Raji (cell line): ENCODE data around the gene MCTP1.

ENCODE experiments used
- POLR2A ChIP-seq: IDR thresholded peaks from 2 replicates; pipeline ENCODE4 v1.6.1; 2011; ENCODE audit warnings: low read depth, low read length, control low read depth; ENCODE audit not compliant: insufficient read depth

Gene MCTP1

DNA sequence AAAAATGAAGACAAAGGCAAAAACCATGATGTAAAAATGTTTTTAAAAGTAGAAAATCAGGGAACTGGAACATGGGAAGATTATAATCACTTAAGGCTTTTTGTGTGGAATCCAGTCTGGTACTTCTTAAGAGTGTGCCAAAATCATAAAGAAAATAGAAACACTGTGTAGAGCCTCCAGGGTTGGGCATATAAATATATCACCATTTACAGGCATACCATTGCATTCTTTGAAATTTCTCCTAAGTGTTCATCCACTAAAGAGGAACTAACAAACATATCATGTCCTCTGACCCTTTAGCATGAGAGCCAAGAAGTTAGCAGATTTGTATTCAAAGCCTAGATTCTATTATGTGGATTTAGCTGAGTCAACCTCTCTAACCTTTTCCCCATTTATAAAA lies 573.1 kb downstream of the MCTP1 start:
- no peak for TF ChIP-seq POLR2A

- no peak for TF ChIP-seq POLR2A
Observed at GRCh38 chr5:94709277-94709676, 575.6 kb downstream of the MCTP1 start.

DNA sequence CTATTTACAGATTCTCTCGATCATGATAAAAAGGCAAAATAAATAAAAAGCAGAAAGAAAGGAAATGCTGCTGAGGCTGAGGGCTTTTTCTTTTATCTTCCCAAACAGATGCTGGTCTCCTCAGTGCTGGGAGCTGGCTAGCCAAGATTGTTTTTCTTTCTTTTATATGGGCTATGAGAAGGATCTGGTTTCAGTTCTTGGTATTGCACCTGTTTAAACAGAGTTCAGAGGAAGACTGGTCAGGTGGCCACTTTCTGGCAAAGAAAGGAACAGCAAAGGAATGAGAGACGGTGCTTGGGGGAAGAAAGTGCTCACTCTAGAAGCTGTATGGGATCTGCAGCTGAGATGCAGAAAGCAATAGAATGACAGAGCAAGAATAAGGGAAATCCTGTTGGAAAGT lies 577.5 kb downstream of the MCTP1 start:
- TF ChIP-seq POLR2A: no peak

GRCh38 chr5:94705427-94705826 lies 579.5 kb downstream of the MCTP1 start:
- TF ChIP-seq POLR2A: no peak

GRCh38 chr5:94702729-94703128 lies 582.2 kb downstream of the MCTP1 start:
- no peak for TF ChIP-seq POLR2A

DNA sequence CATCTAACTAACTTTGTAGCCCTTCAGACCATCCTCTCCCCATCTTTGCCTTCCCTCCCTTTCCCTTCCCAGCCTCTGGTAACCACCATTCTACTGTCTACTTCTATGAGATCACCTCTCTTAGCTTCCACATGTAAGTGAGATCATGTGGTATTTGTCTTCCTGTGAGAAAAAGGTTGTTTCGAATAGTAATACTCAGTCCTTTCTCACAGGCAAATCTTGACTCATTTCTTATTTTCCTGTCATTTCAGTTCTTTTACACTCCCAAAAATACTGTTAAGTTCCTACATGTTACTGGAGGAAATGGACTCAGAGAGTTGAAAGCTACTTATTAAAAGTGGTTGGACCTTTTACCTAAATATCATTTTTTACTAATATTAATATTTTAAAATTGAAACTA lies 584.3 kb downstream of the MCTP1 start:
- no peak for TF ChIP-seq POLR2A

DNA sequence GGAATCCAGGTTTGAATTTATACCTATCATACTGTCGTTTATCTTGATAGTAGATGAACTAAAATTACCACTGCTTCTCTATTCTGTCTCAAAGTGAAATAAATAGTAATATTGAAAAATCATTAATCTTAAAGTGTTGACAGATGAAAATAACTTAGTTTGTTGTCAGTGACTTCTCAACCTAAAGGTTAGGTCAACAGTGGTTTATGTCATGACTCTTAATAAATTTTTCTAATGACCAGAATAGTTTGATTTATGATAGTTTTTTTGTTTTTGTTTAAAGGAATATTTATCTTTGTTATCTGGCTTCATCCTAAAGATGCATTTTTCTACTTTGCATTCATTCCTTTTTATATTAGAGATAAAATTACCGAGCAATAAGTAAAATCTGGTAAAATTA lies 585.3 kb downstream of the MCTP1 start:
- no peak for TF ChIP-seq POLR2A

- TF ChIP-seq POLR2A: no peak
Observed at GRCh38 chr5:94698197-94698596, 586.7 kb downstream of the MCTP1 start.

- no peak for TF ChIP-seq POLR2A
Observed at GRCh38 chr5:94694671-94695070, 590.2 kb downstream of the MCTP1 start.

DNA sequence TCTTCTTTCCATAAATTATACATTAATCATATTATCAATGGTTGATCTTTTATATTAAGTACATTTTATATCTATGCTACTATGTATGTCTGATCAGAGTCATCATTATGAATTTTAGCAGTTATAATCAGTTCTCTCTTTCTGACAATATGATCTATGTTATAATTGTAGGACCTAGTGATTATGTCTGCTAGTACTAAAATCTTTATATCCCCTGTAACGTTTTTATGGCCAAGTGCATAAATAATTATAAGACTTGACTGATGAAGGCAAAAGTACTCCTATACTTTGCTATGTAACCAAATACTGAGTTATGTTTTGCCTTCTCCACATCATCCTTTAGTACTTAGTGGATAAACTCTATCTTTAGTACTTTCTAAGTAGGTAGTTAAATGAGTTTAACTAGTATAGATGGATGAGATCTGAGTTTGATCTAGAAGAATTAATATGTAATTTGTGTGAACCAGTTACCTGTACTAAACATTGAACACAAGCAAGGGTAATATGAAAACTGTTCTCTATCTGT lies 591.0 kb downstream of the MCTP1 start:
- no peak for TF ChIP-seq POLR2A

- TF ChIP-seq POLR2A: no peak
Observed at GRCh38 chr5:94693043-94693822, 591.7 kb downstream of the MCTP1 start.

GRCh38 chr5:94692581-94692980 lies 592.3 kb downstream of the MCTP1 start:
- no peak for TF ChIP-seq POLR2A

DNA sequence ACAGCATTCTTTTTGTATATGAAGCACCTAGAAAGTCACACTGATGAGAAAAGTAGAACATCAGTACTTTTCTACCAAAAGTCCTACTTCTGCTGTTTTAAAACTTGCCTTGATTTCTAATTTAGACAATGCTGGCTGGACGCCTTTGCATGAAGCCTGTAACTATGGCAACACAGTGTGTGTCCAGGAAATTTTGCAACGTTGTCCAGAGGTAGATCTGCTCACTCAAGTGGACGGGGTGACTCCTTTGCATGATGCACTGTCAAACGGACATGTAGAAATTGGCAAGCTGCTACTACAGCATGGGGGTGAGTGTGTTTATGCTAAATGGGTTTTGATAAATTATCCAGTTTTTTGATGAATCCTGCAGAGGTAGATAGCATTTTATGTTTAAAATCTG lies 592.9 kb downstream of the MCTP1 start:
- TF ChIP-seq POLR2A: no peak

- no peak for TF ChIP-seq POLR2A
Observed at GRCh38 chr5:94691291-94691690, 593.6 kb downstream of the MCTP1 start.

DNA sequence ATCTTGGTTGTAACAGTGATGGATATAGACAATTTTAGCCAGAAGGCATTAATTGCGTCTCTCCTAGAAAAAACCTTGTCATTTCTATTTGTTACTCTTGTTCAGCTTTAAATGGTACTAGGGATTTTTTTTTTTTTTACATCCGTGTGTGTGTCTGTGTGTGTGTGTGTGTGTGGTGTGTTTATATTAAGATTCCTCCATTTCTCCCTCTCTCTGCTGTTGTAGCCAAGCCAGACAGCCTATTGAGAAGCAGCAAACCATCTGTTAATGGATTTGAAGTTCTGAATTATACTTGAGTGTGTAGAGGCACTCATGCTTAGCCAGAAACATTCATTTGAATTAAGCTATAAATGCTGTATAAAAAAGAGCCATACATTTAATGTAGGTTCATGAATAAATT lies 594.1 kb downstream of the MCTP1 start:
- no peak for TF ChIP-seq POLR2A

DNA sequence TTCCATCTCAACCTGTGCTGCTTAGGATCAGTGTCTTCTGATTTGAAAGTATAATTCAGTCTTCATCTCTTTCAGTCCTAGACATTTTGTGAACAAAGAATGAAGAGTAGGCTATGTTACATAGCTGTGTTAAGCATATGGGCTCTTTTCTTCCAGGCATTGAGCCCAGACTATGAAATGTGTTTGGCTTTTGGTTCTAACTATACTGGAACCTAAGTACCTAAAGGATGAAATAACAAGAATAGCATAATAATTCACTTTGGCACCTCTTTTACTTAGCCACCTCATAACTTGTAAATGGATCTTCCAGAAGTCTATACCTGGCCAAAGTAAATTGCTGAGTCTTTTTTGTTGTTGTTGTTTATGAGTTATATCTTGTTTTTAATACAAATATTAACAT lies 595.0 kb downstream of the MCTP1 start:
- TF ChIP-seq POLR2A: no peak
